SKM-1 (cell line): ENCODE data around the gene PCDHGA5.
"Not testable (repeated sequence)": the region's sequence is repeated elsewhere in the genome, so short reads cannot be mapped to it uniquely, and the experiment has no call there.

Source experiments
- DNase-seq: peaks from one replicate; lab custom pipeline; 2025; ENCODE audit not compliant: unreplicated experiment; lab: John Stamatoyannopoulos, UW

The PCDHGA5 gene

DNA sequence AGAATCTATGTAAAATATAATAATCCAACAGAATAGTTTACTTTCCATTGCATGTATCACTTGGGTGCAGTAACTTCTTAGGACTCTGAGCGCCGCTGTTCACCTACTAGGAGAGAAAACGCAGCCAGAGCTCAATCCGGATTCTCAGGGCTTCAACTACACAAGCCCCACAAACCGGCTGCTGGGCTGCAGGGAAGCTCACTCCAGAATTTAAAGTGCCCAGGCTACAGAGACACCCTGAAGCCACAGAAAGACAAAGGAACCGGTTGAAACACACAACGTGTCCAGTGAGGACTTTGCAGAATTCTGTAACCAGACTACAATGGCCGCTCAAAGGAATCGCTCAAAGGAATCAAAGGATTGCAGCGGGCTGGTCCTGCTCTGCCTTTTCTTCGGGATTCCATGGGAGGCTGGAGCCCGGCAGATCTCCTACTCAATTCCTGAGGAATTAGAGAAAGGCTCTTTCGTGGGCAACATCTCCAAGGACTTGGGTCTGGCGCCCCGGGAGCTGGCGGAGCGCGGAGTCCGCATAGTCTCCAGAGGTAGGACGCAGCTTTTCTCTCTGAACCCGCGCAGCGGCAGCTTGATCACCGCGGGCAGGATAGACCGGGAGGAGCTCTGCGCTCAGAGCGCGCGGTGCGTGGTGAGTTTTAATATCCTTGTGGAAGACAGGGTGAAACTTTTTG lies 49.0 kb downstream of the PCDHGA5 start, which contains the start of gene PCDHGA10:
Gene PCDHGA10 (plus strand): TSS at position 134 of the 686 bp plus-strand sequence. CDS start 189 bp downstream, at position 323.
- peak; percentile 80 for DNase-seq

DNA sequence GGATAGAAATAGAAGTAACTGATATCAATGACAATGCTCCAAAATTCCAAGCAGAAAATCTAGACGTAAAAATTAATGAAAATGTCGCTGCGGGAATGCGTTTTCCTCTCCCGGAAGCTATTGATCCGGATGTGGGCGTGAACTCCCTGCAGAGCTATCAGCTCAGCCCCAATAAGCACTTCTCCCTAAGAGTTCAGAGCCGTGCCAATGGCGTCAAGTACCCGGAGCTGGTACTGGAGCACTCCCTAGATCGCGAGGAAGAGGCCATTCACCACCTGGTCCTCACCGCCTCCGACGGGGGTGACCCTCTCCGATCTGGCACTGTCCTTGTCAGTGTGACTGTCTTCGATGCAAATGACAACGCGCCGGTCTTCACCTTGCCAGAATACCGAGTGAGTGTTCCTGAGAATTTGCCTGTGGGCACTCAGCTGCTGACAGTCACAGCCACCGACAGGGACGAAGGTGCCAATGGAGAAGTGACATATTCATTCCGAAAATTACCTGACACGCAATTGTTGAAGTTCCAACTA lies 49.6 kb downstream of the PCDHGA5 start:
- no peak for DNase-seq

DNA sequence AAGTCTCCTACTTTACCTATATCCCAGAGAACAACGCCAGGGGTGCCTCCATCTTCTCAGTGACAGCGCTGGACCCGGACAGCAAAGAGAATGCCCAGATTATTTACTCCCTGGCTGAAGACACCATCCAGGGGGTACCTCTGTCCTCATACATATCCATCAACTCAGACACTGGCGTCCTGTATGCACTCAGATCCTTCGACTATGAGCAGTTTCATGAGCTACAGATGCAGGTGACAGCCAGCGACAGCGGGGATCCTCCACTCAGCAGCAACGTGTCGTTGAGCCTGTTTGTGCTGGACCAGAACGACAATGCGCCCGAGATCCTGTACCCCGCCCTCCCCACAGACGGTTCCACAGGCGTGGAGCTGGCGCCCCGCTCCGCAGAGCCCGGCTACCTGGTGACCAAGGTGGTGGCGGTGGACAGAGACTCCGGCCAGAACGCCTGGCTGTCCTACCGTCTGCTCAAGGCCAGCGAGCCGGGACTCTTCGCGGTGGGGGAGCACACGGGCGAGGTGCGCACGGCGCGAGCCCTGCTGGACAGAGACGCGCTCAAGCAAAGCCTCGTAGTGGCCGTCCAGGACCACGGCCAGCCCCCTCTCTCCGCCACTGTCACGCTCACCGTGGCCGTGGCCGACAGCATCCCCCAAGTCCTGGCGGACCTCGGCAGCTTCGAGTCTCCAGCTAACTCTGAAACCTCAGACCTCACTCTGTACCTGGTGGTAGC lies 50.7 kb downstream of the PCDHGA5 start:
- not testable (repeated sequence) for DNase-seq

DNA sequence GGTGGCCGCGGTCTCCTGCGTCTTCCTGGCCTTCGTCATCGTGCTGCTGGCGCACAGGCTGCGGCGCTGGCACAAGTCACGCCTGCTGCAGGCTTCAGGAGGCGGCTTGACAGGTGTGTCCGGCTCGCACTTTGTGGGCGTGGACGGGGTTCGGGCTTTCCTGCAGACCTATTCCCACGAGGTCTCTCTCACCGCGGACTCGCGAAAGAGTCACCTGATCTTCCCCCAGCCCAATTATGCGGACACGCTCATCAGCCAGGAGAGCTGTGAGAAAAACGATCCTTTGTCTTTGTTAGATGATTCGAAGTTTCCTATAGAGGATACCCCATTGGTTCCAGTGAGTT lies 51.3 kb downstream of the PCDHGA5 start:
- DNase-seq: not testable (repeated sequence)
